ENCODE data around the gene RIT2.

The RIT2 gene

GRCh38 chr18:42953306-42953705 lies 162.2 kb downstream of the RIT2 start:
- Histone ChIP-seq H3K27ac (ENCODE audit: low read depth, low read length) (no peak overlapping the region), H3K27me3 (ENCODE audit: low read length) (no peaks in the 10 kb centered on the region), H3K9me3 (ENCODE audit: insufficient read depth, low read length) (0 out of 2 replicates have a peak, but pooled peaks cover 4% of the 10 kb centered on the region), H3K36me3 (ENCODE audit: low read length) (no peaks in the 10 kb centered on the region), H3K9ac (ENCODE audit: low read length) (no peak overlapping the region), H3K4me2 (ENCODE audit: low read depth, low read length, poor library complexity, severe bottlenecking) (no peak overlapping the region), H3K4me3 (ENCODE audit: insufficient read depth, low read length, poor library complexity, severe bottlenecking) (no peak overlapping the region), H3K79me2 (ENCODE audit: insufficient read depth, low read length) (no peaks in the 10 kb centered on the region), H4K20me1 (ENCODE audit: low read depth, low read length) (no peaks in the 10 kb centered on the region), H3K9me2 (replicated peaks; ENCODE audit: insufficient read depth, low read length) (no peaks in the 10 kb centered on the region), H3F3A (ENCODE audit: insufficient read depth) (no peaks in the 10 kb centered on the region), H2AFZ (ENCODE audit: low read depth, low read length, severe bottlenecking) (no peak overlapping the region)
- TF ChIP-seq EZH2phosphoT487 (conservative IDR thresholded peaks at IDR 0.05; ENCODE audit: low read length) = no peak
- no peak for TF ChIP-seq CTCF (IDR thresholded peaks at IDR 0.05; ENCODE audit: insufficient read depth, low read length, poor library complexity, severe bottlenecking)

- H3K4me3 ChIP-seq (ENCODE audit: insufficient read depth, low read length, poor library complexity, severe bottlenecking) = no peak overlapping the region
- no peaks in the 10 kb centered on the region for H3F3A ChIP-seq (ENCODE audit: insufficient read depth)
Observed at GRCh38 chr18:42950732-42951131, 164.8 kb downstream of the RIT2 start.

GRCh38 chr18:42948831-42949230 lies 166.7 kb downstream of the RIT2 start:
- no peak overlapping the region for H3K4me3 ChIP-seq (ENCODE audit: insufficient read depth, low read length, poor library complexity, severe bottlenecking)
- H4K20me1 ChIP-seq (ENCODE audit: low read depth, low read length) = no peaks in the 10 kb centered on the region
- H3K27me3 ChIP-seq (ENCODE audit: low read length) = no peaks in the 10 kb centered on the region
- peaks cover 4% of the 10 kb centered on the region; the same call in 1 of the 2 replicates for H3K9me3 ChIP-seq (ENCODE audit: insufficient read depth, low read length)
- H3F3A ChIP-seq (ENCODE audit: insufficient read depth) = no peaks in the 10 kb centered on the region
- no peaks in the 10 kb centered on the region for H3K36me3 ChIP-seq (ENCODE audit: low read length)
- H3K9ac ChIP-seq (ENCODE audit: low read length) = no peak overlapping the region
- no peak overlapping the region for H2AFZ ChIP-seq (ENCODE audit: low read depth, low read length, severe bottlenecking)
- no peak overlapping the region for H3K4me2 ChIP-seq (ENCODE audit: low read depth, low read length, poor library complexity, severe bottlenecking)
- TF ChIP-seq EZH2phosphoT487 (conservative IDR thresholded peaks at IDR 0.05; ENCODE audit: low read length) (no peak), CTCF (IDR thresholded peaks at IDR 0.05; ENCODE audit: insufficient read depth, low read length, poor library complexity, severe bottlenecking) (no peak)
- H3K9me2 ChIP-seq (replicated peaks; ENCODE audit: insufficient read depth, low read length) = no peaks in the 10 kb centered on the region
- no peaks in the 10 kb centered on the region for H3K79me2 ChIP-seq (ENCODE audit: insufficient read depth, low read length)
- H3K27ac ChIP-seq (ENCODE audit: low read depth, low read length) = no peak overlapping the region

More at GRCh38 chr18:42950732-42951131, 164.8 kb downstream of the RIT2 start:
- Histone ChIP-seq H3K9me3 (ENCODE audit: insufficient read depth, low read length) (0 out of 2 replicates have a peak, but pooled peaks cover 4% of the 10 kb centered on the region), H2AFZ (ENCODE audit: low read depth, low read length, severe bottlenecking) (no peak overlapping the region), H3K79me2 (ENCODE audit: insufficient read depth, low read length) (no peaks in the 10 kb centered on the region), H3K27me3 (ENCODE audit: low read length) (no peaks in the 10 kb centered on the region), H3K9me2 (replicated peaks; ENCODE audit: insufficient read depth, low read length) (no peaks in the 10 kb centered on the region), H3K36me3 (ENCODE audit: low read length) (no peaks in the 10 kb centered on the region), H3K4me2 (ENCODE audit: low read depth, low read length, poor library complexity, severe bottlenecking) (no peak overlapping the region), H3K9ac (ENCODE audit: low read length) (no peak overlapping the region), H3K27ac (ENCODE audit: low read depth, low read length) (no peak overlapping the region), H4K20me1 (ENCODE audit: low read depth, low read length) (no peaks in the 10 kb centered on the region)
- TF ChIP-seq EZH2phosphoT487 (conservative IDR thresholded peaks at IDR 0.05; ENCODE audit: low read length) = no peak
- TF ChIP-seq CTCF (IDR thresholded peaks at IDR 0.05; ENCODE audit: insufficient read depth, low read length, poor library complexity, severe bottlenecking) = no peak
